ENCODE data around the gene EGFL8. TPM values are rescaled to one million over a fixed set of nuclear protein-coding genes. Genes with fewer than 3 reads are reported as not detected.
"Not testable (repeated sequence)": the region's sequence is repeated elsewhere in the genome, so short reads cannot be mapped to it uniquely, and the experiment has no call there.

The EGFL8 gene
- total and polyA plus RNA-seq, 8 donors, result 8.1 to 35.2 (median 23.2) TPM

- Histone ChIP-seq H3K27ac (peak overlapping the region; percentile 95 to 100), H3K4me3 (peak overlapping the region in 1 of 2 donors; percentile 78), H3K4me1 (peaks cover 17 to 85% of the 10 kb centered on the region in 2 donors), H3K9me3 (no peaks in the 10 kb centered on the region), H3K27me3 (no peaks in the 10 kb centered on the region), H3K36me3 (peaks cover 0 to 24% of the 10 kb centered on the region in 2 donors)
- intact Hi-C loops (cut with DNase I), result no loop called here
- DNase-seq (no peak), ATAC-seq (no peak)
- TF ChIP-seq, protein P1, sequence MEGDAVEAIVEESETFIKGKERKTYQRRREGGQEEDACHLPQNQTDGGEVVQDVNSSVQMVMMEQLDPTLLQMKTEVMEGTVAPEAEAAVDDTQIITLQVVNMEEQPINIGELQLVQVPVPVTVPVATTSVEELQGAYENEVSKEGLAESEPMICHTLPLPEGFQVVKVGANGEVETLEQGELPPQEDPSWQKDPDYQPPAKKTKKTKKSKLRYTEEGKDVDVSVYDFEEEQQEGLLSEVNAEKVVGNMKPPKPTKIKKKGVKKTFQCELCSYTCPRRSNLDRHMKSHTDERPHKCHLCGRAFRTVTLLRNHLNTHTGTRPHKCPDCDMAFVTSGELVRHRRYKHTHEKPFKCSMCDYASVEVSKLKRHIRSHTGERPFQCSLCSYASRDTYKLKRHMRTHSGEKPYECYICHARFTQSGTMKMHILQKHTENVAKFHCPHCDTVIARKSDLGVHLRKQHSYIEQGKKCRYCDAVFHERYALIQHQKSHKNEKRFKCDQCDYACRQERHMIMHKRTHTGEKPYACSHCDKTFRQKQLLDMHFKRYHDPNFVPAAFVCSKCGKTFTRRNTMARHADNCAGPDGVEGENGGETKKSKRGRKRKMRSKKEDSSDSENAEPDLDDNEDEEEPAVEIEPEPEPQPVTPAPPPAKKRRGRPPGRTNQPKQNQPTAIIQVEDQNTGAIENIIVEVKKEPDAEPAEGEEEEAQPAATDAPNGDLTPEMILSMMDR (IDR thresholded peaks at IDR 0.05), result no peak
Observed at GRCh38 chr6:32190911-32191677, 26.7 kb downstream of the EGFL8 start.

- peak overlapping the region; percentile 21 to 78 for H3K4me3 ChIP-seq
- intact Hi-C loops (cut with DNase I), result no loop called here
Observed at GRCh38 chr6:32191696-32192607, 27.6 kb downstream of the EGFL8 start.

DNA sequence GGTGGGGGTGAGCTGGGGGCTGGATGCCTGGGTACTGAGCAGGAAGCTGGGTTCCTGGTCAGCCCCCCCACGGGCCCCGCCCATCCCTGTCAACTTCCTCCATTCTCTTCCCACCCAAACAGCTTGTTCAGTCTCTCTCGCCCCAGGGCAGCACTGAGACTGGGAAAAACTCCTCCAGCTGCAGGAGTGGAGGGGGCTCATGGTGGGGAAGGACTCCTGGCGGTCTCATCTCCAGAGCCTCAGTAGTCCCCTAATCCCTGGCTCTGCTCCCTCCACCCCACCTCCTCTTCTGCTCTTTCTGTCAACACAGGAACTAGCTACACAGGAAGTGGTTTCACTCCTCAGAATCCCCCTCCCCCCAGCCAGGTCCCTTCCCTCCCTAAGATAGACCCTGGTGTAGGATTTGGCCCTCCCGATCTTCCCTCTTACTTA, 28.2 kb downstream of the EGFL8 start, which contains the start of gene GPSM3:
Gene GPSM3, minus strand, starts transcription at position 36 of the 432 bp plus-strand sequence. CDS start 130 bp downstream, outside the sequence.
- peaks cover 26 to 84% of the 10 kb centered on the region in 2 donors for H3K4me1 ChIP-seq
- H3K27ac ChIP-seq, result peak within 1 kb of the TSS; percentile 95 to 100
- ATAC-seq, result no peak
- peaks cover 0 to 9% of the 10 kb centered on the region in 2 donors for H3K36me3 ChIP-seq
- H3K4me3 ChIP-seq, result peak within 1 kb of the TSS; percentile 21 to 78
- no peaks in the 10 kb centered on the region for H3K27me3 ChIP-seq
- TF ChIP-seq, protein P1 (IDR thresholded peaks at IDR 0.05), result no peak
- DNase-seq, result peak in 3 of 4 donors; percentile 50 to 92 (median 78)
- no peaks in the 10 kb centered on the region for H3K9me3 ChIP-seq
- intact Hi-C loops (cut with DNase I), result no loop called here

More at GRCh38 chr6:32191696-32192607, 27.6 kb downstream of the EGFL8 start:
- no peak for DNase-seq
- Histone ChIP-seq H3K4me1 (peaks cover 21 to 84% of the 10 kb centered on the region in 2 donors), H3K9me3 (no peaks in the 10 kb centered on the region), H3K36me3 (peaks cover 0 to 16% of the 10 kb centered on the region in 2 donors), H3K27ac (peak overlapping the region; percentile 95 to 100), H3K27me3 (no peaks in the 10 kb centered on the region)
- ATAC-seq, result no peak
- TF ChIP-seq, protein P1 (IDR thresholded peaks at IDR 0.05), result no peak

GRCh38 chr6:32193096-32193495, 28.7 kb downstream of the EGFL8 start:
- H3K27me3 ChIP-seq; H3K36me3 ChIP-seq; H3K9me3 ChIP-seq; ATAC-seq; DNase-seq; intact Hi-C loops (cut with DNase I): not testable (repeated sequence)
- Histone ChIP-seq H3K27ac (peak overlapping the region; percentile 95 to 100), H3K4me3 (peak overlapping the region in 1 of 2 donors; percentile 78), H3K4me1 (peaks cover 26 to 84% of the 10 kb centered on the region in 2 donors)

DNA sequence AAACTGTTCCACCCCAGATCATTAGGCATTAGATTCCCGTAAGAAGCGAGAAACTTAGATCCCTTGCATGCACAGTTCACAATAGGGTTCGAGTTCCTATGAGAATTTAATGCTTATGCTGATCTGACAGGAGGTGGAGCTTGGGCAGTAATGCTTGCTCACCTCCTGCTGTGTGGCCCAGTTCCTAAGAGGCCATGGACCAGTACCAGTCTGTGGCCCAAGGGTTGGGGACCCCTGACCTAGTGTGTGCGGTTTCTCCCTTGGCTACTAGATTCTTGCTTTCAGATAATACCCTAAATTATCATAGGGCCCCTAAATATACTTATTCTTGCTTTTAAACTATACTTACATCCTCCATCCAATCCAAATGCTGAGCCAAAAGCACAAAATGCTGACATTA, 30.0 kb downstream of the EGFL8 start:
- peaks cover 26 to 71% of the 10 kb centered on the region in 2 donors for H3K4me1 ChIP-seq
- H3K4me3 ChIP-seq, result peak overlapping the region in 1 of 2 donors; percentile 66
- TF ChIP-seq, protein P1 (IDR thresholded peaks at IDR 0.05), result no peak
- H3K27me3 ChIP-seq, result no peaks in the 10 kb centered on the region
- intact Hi-C loops (cut with DNase I), result no loop called here
- ATAC-seq (no peak), DNase-seq (no peak)
- no peaks in the 10 kb centered on the region for H3K36me3 ChIP-seq
- no peaks in the 10 kb centered on the region for H3K9me3 ChIP-seq
- H3K27ac ChIP-seq, result peak overlapping the region; percentile 93 to 100
